ENCODE measurements around the gene MDGA2.
"Not testable (repeated sequence)": the region's sequence is repeated elsewhere in the genome, so short reads cannot be mapped to it uniquely, and the experiment has no call there.

The MDGA2 gene

GRCh38 chr14:47322751-47323150 is 352.7 kb downstream of the MDGA2 start:
- DNase-seq, result no peak

GRCh38 chr14:47302121-47302520 is 373.3 kb downstream of the MDGA2 start:
- DNase-seq, result no peak

- no peak for DNase-seq
These were observed 374.6 kb downstream of the MDGA2 start for GRCh38 chr14:47300796-47301195.

GRCh38 chr14:47297374-47297773 is 378.0 kb downstream of the MDGA2 start:
- no peak for DNase-seq

GRCh38 chr14:47284283-47284682 is 391.1 kb downstream of the MDGA2 start:
- no peak for DNase-seq

GRCh38 chr14:47281761-47282160 is 393.6 kb downstream of the MDGA2 start:
- not testable (repeated sequence) for DNase-seq

- no peak for DNase-seq
These were observed 397.1 kb downstream of the MDGA2 start for GRCh38 chr14:47278233-47278842.

GRCh38 chr14:47277703-47278102 is 397.7 kb downstream of the MDGA2 start:
- no peak for DNase-seq

- no peak for DNase-seq
These were observed 398.5 kb downstream of the MDGA2 start for GRCh38 chr14:47276931-47277330.

- DNase-seq, result no peak
These were observed 401.5 kb downstream of the MDGA2 start for GRCh38 chr14:47273939-47274338.

- no peak for DNase-seq
These were observed 404.7 kb downstream of the MDGA2 start for GRCh38 chr14:47270715-47271114.

GRCh38 chr14:47269756-47270492 is 405.5 kb downstream of the MDGA2 start:
- DNase-seq, result no peak

- DNase-seq, result no peak
These were observed 410.6 kb downstream of the MDGA2 start for GRCh38 chr14:47264842-47265241.

GRCh38 chr14:47262801-47263200 is 412.6 kb downstream of the MDGA2 start:
- DNase-seq, result no peak

GRCh38 chr14:47261350-47261749 is 414.1 kb downstream of the MDGA2 start:
- DNase-seq, result no peak

- DNase-seq, result no peak
These were observed 415.6 kb downstream of the MDGA2 start for GRCh38 chr14:47259796-47260195.

- DNase-seq, result no peak
These were observed 418.4 kb downstream of the MDGA2 start for GRCh38 chr14:47257013-47257412.

- DNase-seq, result no peak
These were observed 422.6 kb downstream of the MDGA2 start for GRCh38 chr14:47252802-47253201.

- DNase-seq, result no peak
These were observed 429.0 kb downstream of the MDGA2 start for GRCh38 chr14:47246367-47246766.

- DNase-seq, result not testable (repeated sequence)
These were observed 432.8 kb downstream of the MDGA2 start for GRCh38 chr14:47242579-47242978.

GRCh38 chr14:47240748-47241437 is 434.5 kb downstream of the MDGA2 start:
- no peak for DNase-seq

- DNase-seq, result no peak
These were observed 439.8 kb downstream of the MDGA2 start for GRCh38 chr14:47235619-47236018.

GRCh38 chr14:47226877-47227520 is 448.4 kb downstream of the MDGA2 start:
- no peak for DNase-seq

GRCh38 chr14:47223656-47224055 is 451.7 kb downstream of the MDGA2 start:
- no peak for DNase-seq
